Measurements from ENCODE around the gene LLGL2. TPM values are rescaled to one million over a fixed set of nuclear protein-coding genes. Genes with fewer than 3 reads are reported as not detected.

Gene LLGL2
- total RNA-seq, 2 donors from 2014 or later, result 43.0 to 65.3 TPM

DNA sequence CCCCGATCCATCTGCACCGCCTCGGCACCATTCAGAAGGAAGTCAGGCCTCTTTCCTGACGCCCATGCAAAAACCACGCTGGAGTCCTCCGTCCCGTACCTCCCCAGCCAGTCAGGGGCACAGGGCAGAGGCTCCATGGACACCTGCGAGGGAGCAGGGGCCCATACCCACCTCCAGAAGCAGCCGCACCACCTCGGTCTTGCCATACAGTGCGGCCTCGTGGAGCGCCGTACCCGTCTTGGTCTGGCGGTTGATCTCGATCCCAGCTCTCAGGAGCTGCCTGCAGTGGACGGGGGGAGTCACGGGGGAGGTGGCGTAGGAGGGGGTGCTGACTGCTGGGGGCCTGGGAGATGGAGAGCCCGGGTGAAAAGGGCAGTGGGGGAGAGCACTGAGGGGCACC is 19.4 kb upstream of the LLGL2 start:
- WGBS, result 93% methylated on average over 21 of the region's 21 CpGs
- no peak overlapping the region for H3K27ac ChIP-seq
- TF ChIP-seq, protein P1, sequence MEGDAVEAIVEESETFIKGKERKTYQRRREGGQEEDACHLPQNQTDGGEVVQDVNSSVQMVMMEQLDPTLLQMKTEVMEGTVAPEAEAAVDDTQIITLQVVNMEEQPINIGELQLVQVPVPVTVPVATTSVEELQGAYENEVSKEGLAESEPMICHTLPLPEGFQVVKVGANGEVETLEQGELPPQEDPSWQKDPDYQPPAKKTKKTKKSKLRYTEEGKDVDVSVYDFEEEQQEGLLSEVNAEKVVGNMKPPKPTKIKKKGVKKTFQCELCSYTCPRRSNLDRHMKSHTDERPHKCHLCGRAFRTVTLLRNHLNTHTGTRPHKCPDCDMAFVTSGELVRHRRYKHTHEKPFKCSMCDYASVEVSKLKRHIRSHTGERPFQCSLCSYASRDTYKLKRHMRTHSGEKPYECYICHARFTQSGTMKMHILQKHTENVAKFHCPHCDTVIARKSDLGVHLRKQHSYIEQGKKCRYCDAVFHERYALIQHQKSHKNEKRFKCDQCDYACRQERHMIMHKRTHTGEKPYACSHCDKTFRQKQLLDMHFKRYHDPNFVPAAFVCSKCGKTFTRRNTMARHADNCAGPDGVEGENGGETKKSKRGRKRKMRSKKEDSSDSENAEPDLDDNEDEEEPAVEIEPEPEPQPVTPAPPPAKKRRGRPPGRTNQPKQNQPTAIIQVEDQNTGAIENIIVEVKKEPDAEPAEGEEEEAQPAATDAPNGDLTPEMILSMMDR (IDR thresholded peaks at IDR 0.05), result no peak
- TF ChIP-seq POLR2AphosphoS5 (IDR thresholded peaks at IDR 0.05), result no peak
- TF ChIP-seq POLR2A (IDR thresholded peaks at IDR 0.05), result no peak
- no peaks in the 10 kb centered on the region for H3K9me3 ChIP-seq
- DNase-seq (ENCODE audit: low spot score), result no peak
- H3K36me3 ChIP-seq, result peaks cover 0 to 13% of the 10 kb centered on the region in 2 donors
- H3K4me1 ChIP-seq (replicated peaks), result no peaks in the 10 kb centered on the region
- no peak overlapping the region for H3K4me3 ChIP-seq
- intact Hi-C loops (cut with DNase I), result no loop called here
- H3K27me3 ChIP-seq (replicated peaks; ENCODE audit: insufficient read depth), result no peaks in the 10 kb centered on the region

DNA sequence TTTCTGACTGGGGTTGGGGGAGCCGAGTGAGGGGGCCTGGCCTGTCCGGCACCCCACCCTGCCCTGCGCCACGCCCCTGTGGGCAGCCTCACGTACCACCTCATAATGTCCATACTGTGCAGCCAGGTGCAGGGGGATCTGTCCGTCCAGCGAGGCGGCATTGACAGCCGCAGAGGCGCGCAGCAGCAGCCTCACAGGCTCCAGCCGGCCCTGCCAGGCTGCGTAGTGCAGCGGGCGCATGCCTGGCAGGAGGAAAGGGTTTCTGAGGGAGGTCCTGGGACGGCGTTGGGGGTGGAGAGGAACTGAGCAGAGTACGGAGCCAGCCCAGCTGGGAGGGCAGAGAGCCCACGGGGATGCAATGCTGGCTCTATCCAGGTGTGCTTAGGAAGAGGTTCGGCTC is 18.6 kb upstream of the LLGL2 start:
- 90% methylated on average over 17 of the region's 20 CpGs for WGBS
- intact Hi-C loops (cut with DNase I), result no loop called here
- Histone ChIP-seq H3K27me3 (replicated peaks; ENCODE audit: insufficient read depth) (no peaks in the 10 kb centered on the region), H3K4me3 (no peak overlapping the region), H3K9me3 (no peaks in the 10 kb centered on the region), H3K36me3 (peaks cover 0 to 13% of the 10 kb centered on the region in 2 donors), H3K4me1 (replicated peaks) (no peaks in the 10 kb centered on the region), H3K27ac (no peak overlapping the region)
- DNase-seq (ENCODE audit: low spot score), result no peak
- TF ChIP-seq, protein P1 (IDR thresholded peaks at IDR 0.05), result no peak
- no peak for TF ChIP-seq POLR2A (IDR thresholded peaks at IDR 0.05)
- no peak for TF ChIP-seq POLR2AphosphoS5 (IDR thresholded peaks at IDR 0.05)

DNA sequence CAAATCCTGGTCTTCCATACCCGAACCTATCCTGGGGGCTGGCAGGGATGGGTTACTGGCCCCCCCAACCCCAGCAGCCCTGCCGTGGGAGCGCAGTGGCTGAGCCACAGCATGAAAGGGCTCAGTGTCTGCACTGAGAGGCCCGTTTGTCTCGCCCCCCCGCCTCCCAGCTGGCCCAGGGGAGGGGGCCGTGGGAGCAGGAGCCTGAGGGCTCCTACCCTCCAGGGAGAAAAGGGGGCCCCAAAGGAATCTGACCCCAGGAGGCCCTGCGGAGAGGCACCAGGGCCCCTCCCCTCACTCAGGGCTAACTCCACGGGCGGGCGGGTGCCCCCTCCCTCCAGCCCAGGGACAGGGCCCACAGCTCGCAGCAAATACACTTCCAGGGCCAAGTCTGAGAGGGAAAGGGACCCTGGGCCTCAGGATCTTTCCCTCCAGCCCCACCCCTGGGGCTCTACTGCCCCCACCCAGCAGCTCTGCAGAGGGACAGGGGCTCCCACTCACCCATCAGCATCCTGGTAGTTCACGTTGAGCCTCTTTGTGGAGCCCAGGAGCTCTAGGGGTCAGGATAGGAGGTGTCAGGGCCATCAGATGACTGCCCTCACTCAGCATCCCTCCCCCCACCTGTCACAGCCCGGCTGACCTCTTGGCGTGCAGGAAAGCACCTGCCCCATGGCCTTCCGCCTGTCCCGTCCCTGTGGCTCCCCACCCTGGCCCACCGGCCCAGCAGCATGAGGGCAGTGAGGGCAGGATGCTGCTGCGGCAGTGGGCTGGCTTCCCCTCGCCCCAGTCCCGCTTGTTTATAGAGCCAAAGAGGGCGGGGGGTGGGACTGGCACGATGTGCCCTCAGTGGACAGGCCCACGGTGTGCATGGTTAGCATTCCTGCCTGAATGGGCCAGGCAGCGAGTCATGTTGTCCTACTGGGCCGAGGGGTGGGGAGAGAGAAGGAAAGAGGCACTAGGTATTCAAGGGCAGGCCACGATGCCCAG is 17.5 kb upstream of the LLGL2 start:
- H3K4me3 ChIP-seq, result no peak overlapping the region
- intact Hi-C loops (cut with DNase I), result no loop called here
- TF ChIP-seq, protein P1 (IDR thresholded peaks at IDR 0.05), result no peak
- TF ChIP-seq POLR2AphosphoS5 (IDR thresholded peaks at IDR 0.05) (no peak), POLR2A (IDR thresholded peaks at IDR 0.05) (no peak)
- H3K27me3 ChIP-seq (replicated peaks; ENCODE audit: insufficient read depth), result no peaks in the 10 kb centered on the region
- WGBS, result 72% methylated on average over 19 of the region's 27 CpGs
- H3K27ac ChIP-seq, result no peak overlapping the region
- peaks cover 0 to 13% of the 10 kb centered on the region in 2 donors for H3K36me3 ChIP-seq
- H3K9me3 ChIP-seq, result no peaks in the 10 kb centered on the region
- no peaks in the 10 kb centered on the region for H3K4me1 ChIP-seq (replicated peaks)
- DNase-seq (ENCODE audit: low spot score), result no peak

DNA sequence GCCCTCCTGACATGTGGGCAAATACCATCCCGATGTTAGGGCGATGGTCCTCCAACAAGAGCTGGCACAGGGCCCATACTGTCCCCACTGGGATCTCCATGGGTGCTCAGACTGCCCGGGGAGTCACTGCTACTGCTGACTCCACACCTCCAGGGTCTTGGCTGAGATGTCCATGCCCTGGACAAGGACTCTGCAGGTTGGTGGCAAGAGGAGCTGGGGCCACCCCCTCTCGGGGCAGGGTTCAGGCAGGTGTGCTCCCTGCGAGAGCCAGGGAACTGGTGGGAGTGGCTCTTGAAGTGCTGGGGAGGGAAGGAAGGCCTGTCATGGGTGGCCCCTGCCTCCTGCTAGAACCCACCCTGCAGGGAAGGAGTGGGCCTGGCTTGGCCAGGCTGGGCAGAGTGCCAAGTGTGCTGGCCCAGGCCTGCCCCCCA is 16.6 kb upstream of the LLGL2 start:
- H3K27ac ChIP-seq, result no peak overlapping the region
- no peak for DNase-seq (ENCODE audit: low spot score)
- intact Hi-C loops (cut with DNase I), result no loop called here

More for the DNA sequence above, 16.6 kb upstream of the LLGL2 start:
- H3K36me3 ChIP-seq, result peaks cover 0 to 13% of the 10 kb centered on the region in 2 donors
- peaks cover 2% of the 10 kb centered on the region for H3K4me1 ChIP-seq (replicated peaks)
- H3K27me3 ChIP-seq (replicated peaks; ENCODE audit: insufficient read depth), result no peaks in the 10 kb centered on the region
- no peaks in the 10 kb centered on the region for H3K9me3 ChIP-seq
- TF ChIP-seq, protein P1 (IDR thresholded peaks at IDR 0.05), result no peak
- no peak for TF ChIP-seq POLR2A (IDR thresholded peaks at IDR 0.05)
- TF ChIP-seq POLR2AphosphoS5 (IDR thresholded peaks at IDR 0.05), result no peak
- 45% methylated on average over 4 of the region's 5 CpGs for WGBS
- H3K4me3 ChIP-seq, result no peak overlapping the region
